Duodenal mucosa (tissue), 2 donors: Measurements from ENCODE around the gene ROBO1.

Experiments used
- H3K27ac ChIP-seq: one replicate; pipeline ENCODE4 v1.7.0; 2013; ENCODE audit warnings: low read depth, low read length
- H3K27me3 ChIP-seq, 2 donors: one replicate each; pipeline ENCODE4 v1.7.0; 2013; ENCODE audit warnings: low read length in 2 of 2, control low read depth in 1 of 2; ENCODE audit not compliant: insufficient read depth in 2 of 2, control insufficient read depth in 1 of 2
- H3K36me3 ChIP-seq, 2 donors: one replicate each; pipeline ENCODE4 v1.7.0; 2013; ENCODE audit warnings: low read length in 2 of 2, control low read depth in 1 of 2; ENCODE audit not compliant: insufficient read depth in 2 of 2, control insufficient read depth in 1 of 2
- H3K4me1 ChIP-seq, 2 donors: one replicate each; pipeline ENCODE4 v1.7.0; 2013; ENCODE audit warnings: low read length in 2 of 2, control low read depth in 1 of 2; ENCODE audit not compliant: insufficient read depth in 2 of 2, control insufficient read depth in 1 of 2
- H3K4me3 ChIP-seq, 2 donors: one replicate each; pipeline ENCODE4 v1.7.0; 2013; ENCODE audit warnings: low read length in 2 of 2, low read depth in 1 of 2
- H3K9ac ChIP-seq, 2 donors: one replicate each; pipeline ENCODE4 v1.7.0; 2013; ENCODE audit warnings: low read length in 2 of 2, low read depth in 1 of 2
- H3K9me3 ChIP-seq, 2 donors: one replicate each; pipeline ENCODE4 v1.7.0; 2013; ENCODE audit warnings: low read length in 2 of 2, control low read depth in 1 of 2; ENCODE audit not compliant: control insufficient read depth in 1 of 2

ROBO1 gene

DNA sequence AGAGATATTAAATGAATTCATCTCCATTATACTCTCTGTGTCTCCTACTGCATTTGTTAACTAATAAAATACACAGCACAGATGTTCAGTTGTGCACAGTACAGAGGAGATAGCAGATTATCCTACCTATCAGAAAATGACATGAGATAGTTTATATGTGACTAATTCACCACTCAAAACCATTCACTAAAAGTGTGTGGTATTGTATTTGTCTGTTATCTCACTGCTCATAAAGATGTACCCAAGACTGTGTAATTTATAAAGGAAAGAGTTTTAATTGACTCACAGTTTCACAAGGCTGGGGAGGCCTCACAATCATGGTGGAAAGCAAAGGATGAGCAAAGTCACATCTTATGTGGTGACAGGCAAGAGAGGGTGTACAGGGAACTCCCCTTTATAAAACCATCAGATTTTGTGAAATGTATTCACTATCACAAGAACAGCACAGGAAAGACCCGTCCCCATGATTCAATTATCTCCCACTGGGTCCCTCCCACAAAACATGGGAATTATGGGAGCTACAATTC is 936.3 kb downstream of the ROBO1 start:
- H3K27ac ChIP-seq = no peak overlapping the region
- no peaks in the 10 kb centered on the region for H3K4me1 ChIP-seq

DNA sequence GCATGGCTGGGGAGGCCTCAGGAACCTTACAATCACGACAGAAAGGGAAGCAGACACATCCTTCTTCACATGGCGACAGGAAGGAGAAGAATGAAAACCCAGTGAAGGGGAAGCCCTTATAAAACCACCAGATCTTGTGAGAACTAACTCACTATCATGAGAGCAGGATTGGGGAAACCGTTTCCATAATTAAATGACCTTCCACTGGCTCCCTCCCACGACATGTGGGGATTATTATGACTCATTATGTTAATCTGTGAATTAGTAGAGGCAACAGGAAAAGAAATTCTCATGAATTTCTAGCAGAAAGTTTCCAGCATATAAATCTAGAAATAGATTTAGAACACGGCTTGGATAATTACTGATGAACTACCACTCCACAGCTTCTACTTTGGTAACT is 937.3 kb downstream of the ROBO1 start:
- no peak overlapping the region for H3K27ac ChIP-seq
- no peak overlapping the region for H3K9ac ChIP-seq
- H3K36me3 ChIP-seq = no peaks in the 10 kb centered on the region
- H3K9me3 ChIP-seq = no peaks in the 10 kb centered on the region
- H3K27me3 ChIP-seq = no peaks in the 10 kb centered on the region
- H3K4me1 ChIP-seq = no peaks in the 10 kb centered on the region
- no peak overlapping the region for H3K4me3 ChIP-seq

More for the DNA sequence above, 936.3 kb downstream of the ROBO1 start:
- Histone ChIP-seq H3K27me3 (no peaks in the 10 kb centered on the region), H3K4me3 (no peak overlapping the region), H3K9ac (no peak overlapping the region), H3K9me3 (no peaks in the 10 kb centered on the region), H3K36me3 (no peaks in the 10 kb centered on the region)

DNA sequence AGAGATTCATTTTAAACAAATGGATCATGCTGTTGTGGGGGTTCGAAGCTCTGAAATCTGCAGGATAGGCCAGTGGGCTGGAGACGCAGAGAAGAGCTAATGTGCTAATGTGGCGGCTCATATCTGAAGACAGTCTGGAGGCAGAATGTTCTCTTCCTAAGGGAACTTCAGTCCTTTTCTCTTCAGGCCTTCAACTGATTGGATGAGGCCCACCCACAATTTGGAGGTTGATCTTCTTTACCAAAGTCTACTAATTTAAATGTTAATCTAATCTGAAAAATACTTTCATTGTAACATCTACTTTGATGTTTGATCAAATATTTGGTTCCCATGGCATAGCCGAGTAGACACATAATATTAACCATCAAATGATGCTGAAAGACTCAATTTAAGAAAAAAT is 940.2 kb downstream of the ROBO1 start:
- no peaks in the 10 kb centered on the region for H3K9me3 ChIP-seq

DNA sequence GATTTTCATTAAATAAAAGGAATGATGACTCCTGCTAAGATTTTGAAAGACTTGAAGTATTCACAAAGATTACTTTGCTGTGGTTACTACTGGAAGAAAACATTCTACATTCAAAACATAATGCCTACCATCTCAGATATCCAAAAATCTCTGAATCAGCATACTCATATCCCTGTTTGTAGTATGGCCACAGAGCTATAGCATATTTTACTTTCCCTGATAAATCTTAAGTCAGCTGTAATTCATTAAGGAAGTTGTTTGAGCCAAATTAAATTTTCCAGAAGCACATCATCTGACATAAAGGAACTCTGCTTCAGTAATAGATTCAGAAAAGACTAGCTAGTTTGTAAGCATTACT is 942.0 kb downstream of the ROBO1 start:
- Histone ChIP-seq H3K9me3 (no peaks in the 10 kb centered on the region), H3K27me3 (no peaks in the 10 kb centered on the region), H3K4me3 (no peak overlapping the region), H3K36me3 (no peaks in the 10 kb centered on the region), H3K4me1 (no peaks in the 10 kb centered on the region), H3K27ac (no peak overlapping the region), H3K9ac (no peak overlapping the region)

More for the DNA sequence above, 940.2 kb downstream of the ROBO1 start:
- H3K36me3 ChIP-seq = no peaks in the 10 kb centered on the region
- H3K27me3 ChIP-seq = no peaks in the 10 kb centered on the region
- no peak overlapping the region for H3K4me3 ChIP-seq
- no peaks in the 10 kb centered on the region for H3K4me1 ChIP-seq
- H3K9ac ChIP-seq = no peak overlapping the region
- no peak overlapping the region for H3K27ac ChIP-seq

DNA sequence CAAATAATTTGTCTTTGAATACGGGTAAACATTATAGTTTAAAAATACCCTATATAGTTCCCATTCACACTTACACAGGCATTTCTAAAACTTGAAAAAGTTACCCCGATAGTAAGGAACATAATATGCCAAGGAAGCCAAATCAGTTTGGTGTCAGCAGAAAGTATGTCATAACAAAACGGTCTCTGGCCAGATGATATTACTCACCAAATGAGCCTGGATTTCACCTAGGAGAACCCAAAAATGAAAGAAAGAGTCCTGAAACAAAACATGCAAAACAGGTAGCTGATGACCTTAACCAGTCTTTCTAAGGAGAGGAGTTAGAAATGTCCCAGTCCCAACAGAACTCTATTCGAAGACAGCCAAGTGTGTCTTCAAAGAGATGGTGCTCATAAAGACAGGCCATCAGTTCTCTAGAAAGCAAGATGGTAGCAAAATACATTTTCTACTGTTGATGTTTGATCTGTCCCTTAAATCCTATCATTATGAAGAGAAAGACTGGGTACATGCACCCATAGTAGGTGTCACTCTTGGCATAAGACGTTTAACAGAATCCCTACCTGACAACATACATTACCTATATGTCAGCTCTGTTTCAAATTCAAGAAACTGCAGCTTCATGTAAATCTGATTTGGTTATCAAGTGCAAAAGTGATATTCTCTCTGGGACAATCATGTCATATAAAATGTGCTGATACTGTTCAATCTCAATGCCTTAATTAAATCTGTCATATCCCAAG is 942.5 kb downstream of the ROBO1 start:
- no peaks in the 10 kb centered on the region for H3K36me3 ChIP-seq
- no peak overlapping the region for H3K9ac ChIP-seq
- no peaks in the 10 kb centered on the region for H3K4me1 ChIP-seq
- H3K9me3 ChIP-seq = no peaks in the 10 kb centered on the region
- H3K27ac ChIP-seq = no peak overlapping the region
- H3K27me3 ChIP-seq = no peaks in the 10 kb centered on the region
- H3K4me3 ChIP-seq = no peak overlapping the region

DNA sequence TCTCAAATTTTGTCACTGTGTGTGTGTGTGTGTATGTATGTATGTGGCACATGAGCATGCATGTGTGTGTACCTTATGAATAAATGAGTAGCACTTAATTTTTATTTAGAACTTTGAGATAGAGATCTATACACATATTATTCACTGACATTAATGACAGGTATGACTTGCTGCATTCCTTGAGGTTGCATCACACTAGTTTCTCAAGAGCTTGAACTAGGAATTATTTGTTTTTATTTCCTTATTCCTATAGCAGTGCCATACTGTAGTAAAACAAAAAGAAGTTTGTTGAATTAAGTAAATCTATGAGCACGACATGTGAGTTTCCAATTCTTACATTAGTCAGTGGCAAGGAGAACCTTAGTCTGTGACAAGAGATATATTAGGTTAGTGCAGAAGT is 943.9 kb downstream of the ROBO1 start:
- H3K27ac ChIP-seq = no peak overlapping the region
- no peaks in the 10 kb centered on the region for H3K9me3 ChIP-seq
- no peak overlapping the region for H3K4me3 ChIP-seq
- H3K9ac ChIP-seq = no peak overlapping the region
- H3K4me1 ChIP-seq = no peaks in the 10 kb centered on the region
- no peaks in the 10 kb centered on the region for H3K27me3 ChIP-seq
- H3K36me3 ChIP-seq = no peaks in the 10 kb centered on the region

DNA sequence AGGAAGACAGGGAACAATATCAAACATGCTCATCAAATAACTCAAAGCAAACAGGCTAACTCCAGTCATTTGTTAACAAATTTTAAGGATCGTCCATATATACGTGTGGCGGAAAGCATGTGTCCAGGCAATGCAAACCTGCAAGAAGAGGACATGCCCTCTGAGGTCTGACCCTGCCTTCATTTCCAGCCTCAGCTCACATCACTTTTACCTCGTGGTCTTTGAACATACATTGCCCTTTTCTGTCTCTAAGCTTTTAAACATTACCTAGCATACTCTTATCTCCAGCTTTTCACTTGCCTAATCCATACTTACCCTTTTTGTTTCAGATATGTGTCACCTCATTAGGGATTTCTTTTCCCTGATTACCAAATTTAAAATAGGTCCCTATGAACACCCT is 944.4 kb downstream of the ROBO1 start:
- Histone ChIP-seq H3K27ac (no peak overlapping the region), H3K9ac (no peak overlapping the region)

DNA sequence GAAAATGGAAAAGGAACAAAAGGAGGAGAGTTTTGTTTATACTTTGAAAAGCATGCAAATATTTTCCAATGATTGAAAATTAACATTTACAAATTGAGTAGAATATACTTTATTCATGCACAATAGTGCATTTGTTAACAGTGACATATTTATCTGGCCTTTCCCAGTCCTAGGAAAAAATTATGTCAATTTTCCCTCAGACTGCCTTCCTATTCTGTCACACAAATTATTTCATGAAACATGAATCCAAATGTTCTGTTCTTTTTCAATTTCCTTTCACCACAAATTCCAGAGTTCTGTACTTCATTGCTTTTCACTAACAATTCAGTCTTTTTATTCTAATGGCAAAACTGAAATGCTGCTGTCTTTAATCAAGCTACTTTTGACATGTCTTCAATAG is 945.1 kb downstream of the ROBO1 start:
- no peak overlapping the region for H3K27ac ChIP-seq
- H3K9me3 ChIP-seq = no peaks in the 10 kb centered on the region

More for the DNA sequence above, 944.4 kb downstream of the ROBO1 start:
- H3K9me3 ChIP-seq = no peaks in the 10 kb centered on the region
- H3K4me3 ChIP-seq = no peak overlapping the region
- H3K27me3 ChIP-seq = no peaks in the 10 kb centered on the region
- no peaks in the 10 kb centered on the region for H3K36me3 ChIP-seq
- no peaks in the 10 kb centered on the region for H3K4me1 ChIP-seq

DNA sequence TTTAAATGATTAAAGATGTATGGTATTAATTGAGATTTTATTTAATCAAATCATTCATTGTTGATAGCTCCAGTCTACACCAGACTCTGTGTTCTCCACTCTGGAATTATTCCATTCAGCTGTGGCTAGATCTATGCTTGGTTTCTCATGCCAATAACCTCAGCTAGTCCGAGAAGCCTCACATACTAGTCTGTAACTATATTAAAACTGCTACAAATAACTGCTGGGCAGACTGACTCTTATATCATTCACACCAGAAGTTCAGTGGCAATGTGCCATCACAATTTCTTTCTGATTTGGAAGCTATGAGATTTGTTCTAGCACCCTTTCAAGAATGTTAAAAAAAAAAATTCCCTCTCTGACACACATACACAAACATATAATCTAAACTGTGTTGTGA is 947.3 kb downstream of the ROBO1 start:
- no peaks in the 10 kb centered on the region for H3K4me1 ChIP-seq
- H3K27ac ChIP-seq = no peak overlapping the region
- no peak overlapping the region for H3K4me3 ChIP-seq
- H3K9ac ChIP-seq = no peak overlapping the region
- H3K9me3 ChIP-seq = no peaks in the 10 kb centered on the region
- H3K36me3 ChIP-seq = no peaks in the 10 kb centered on the region
- H3K27me3 ChIP-seq = no peaks in the 10 kb centered on the region

More for the DNA sequence above, 945.1 kb downstream of the ROBO1 start:
- no peaks in the 10 kb centered on the region for H3K27me3 ChIP-seq
- no peaks in the 10 kb centered on the region for H3K36me3 ChIP-seq
- H3K9ac ChIP-seq = no peak overlapping the region
- H3K4me3 ChIP-seq = no peak overlapping the region
- no peaks in the 10 kb centered on the region for H3K4me1 ChIP-seq

DNA sequence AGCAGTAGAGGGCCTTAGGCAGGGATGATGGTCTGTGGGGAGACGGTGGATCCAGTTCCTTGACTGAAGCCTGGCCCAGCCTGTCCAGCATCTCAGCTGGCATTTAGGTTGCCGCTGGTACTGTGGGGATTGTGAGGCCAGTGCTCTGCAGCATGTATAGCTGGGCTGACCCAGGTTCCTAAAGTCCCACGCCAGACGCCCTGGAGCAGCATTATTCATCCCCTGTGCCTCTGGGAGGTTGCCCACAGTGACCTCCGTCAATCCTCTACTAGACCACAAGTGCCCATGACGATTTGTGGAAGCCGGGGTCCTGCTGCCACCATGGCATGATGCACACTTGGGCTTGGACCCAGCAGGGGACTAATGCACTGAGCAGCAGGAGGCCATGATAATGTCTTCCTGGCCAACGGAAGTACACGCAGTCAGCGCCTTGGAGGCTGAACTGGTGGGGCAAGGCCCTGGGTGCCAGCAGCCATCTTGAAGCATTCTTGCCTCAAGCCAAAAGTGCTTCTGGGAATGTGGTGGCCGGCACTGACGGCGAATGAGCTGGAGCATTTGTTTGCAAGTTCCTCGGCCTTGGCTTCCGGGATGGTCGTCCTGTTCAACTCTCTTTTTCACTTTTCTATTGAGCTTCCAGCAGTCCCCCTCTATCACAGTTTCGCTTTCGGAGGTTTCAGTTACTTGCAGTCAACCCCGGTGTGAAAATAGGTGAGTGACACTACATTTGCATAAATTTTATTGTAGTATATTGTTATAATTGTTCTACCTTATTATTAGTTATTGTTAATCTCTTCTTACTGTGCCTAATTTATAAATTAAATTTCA is 949.4 kb downstream of the ROBO1 start:
- H3K4me1 ChIP-seq = no peaks in the 10 kb centered on the region
- no peak overlapping the region for H3K4me3 ChIP-seq
- no peaks in the 10 kb centered on the region for H3K27me3 ChIP-seq
- no peaks in the 10 kb centered on the region for H3K9me3 ChIP-seq
- no peak overlapping the region for H3K27ac ChIP-seq
- H3K9ac ChIP-seq = no peak overlapping the region
- no peaks in the 10 kb centered on the region for H3K36me3 ChIP-seq
